Gastrocnemius medialis (tissue), 4 donors: ENCODE data around the gene EP400. TPM values are rescaled to one million over a fixed set of nuclear protein-coding genes. Genes with fewer than 3 reads are reported as not detected.

Source experiments
- ATAC-seq, 2 donors: fragments of 150-250 bp; one replicate each; pipeline ENCODE4 v1.9.1; 2016
- DNase-seq, 2 donors: peaks; one replicate each; pipeline ENCODE4 v3.0.0-alpha.2; 2019
- H3K27ac ChIP-seq, 4 donors: fragments of 200-600 bp; sonication (generic); 1 replicate in 1 of 4; 2 replicates in 3 of 4; pipeline ENCODE4 v1.5.1; 2016 to 2018; ENCODE audit warnings: mild to moderate bottlenecking in 2 of 4, moderate library complexity in 1 of 4
- H3K27me3 ChIP-seq, 3 donors: fragments of 200-600 bp; sonication (generic) in 2 of 3; 1 replicate in 1 of 3; 2 replicates in 2 of 3; pipeline versions ENCODE4 v1.5.1 to v1.6.0; 2016 to 2019; ENCODE audit warnings: mild to moderate bottlenecking in 1 of 3, moderate library complexity in 1 of 3
- H3K36me3 ChIP-seq, 2 donors: fragments of 200-600 bp; sonication (generic) in 1 of 2; one replicate each; pipeline ENCODE4 v1.5.1; 2017 to 2018
- H3K4me1 ChIP-seq, 2 donors: fragments of 200-600 bp; sonication (generic) in 1 of 2; one replicate each; pipeline ENCODE4 v1.5.1; 2016 to 2017; ENCODE audit warnings: mild to moderate bottlenecking in 2 of 2
- H3K4me3 ChIP-seq, 4 donors: fragments of 200-600 bp; sonication (generic) in 3 of 4; 1 replicate in 1 of 4; 2 replicates in 3 of 4; pipeline ENCODE4 v1.5.1; 2016 to 2019; ENCODE audit warnings: mild to moderate bottlenecking in 2 of 4
- H3K9me3 ChIP-seq, 3 donors: fragments of 200-600 bp; sonication (generic) in 2 of 3; 1 replicate in 1 of 3; 2 replicates in 2 of 3; pipeline ENCODE4 v1.5.1; 2016 to 2019
- POLR2A ChIP-seq, 2 donors: fragments of 450-650 bp; IDR thresholded peaks; one replicate each; pipeline ENCODE4 v1.6.1; 2017; ENCODE audit warnings: antibody characterized with exemption in 2 of 2, mild to moderate bottlenecking in 2 of 2, moderate library complexity in 2 of 2
- in situ Hi-C, 4 donors: fragments of 200-750 bp; cut with MboI; loops; one replicate each; pipeline versions ENCODE4 v1.15.0 to v1.8.0; 2017; ENCODE audit warnings: low sequenced_read_pairs in 4 of 4
- intact Hi-C: fragments of 100-400 bp; cut with DNase I; formaldehyde crosslinking; loops from one replicate; pipeline ENCODE4 v1.15.1; 2023; ENCODE audit warnings: low total_unique reads
- total RNA-seq, 4 donors: library from RNA; depleted of rRNA; stranded (reverse); fragments of >200 nt; gene quantifications; one replicate each; pipeline versions ENCODE4 v1.1.0 to v1.2.3, GENCODE V29; 2016
- TF ChIP-seq, protein P1 (sequence below), 5 experiments: fragments of 450-650 bp in 3 of 5; fragments of 200-600 bp in 2 of 5; sonication (generic) in 2 of 5; IDR thresholded peaks in 4 of 5; conservative IDR thresholded peaks in 1 of 5; 1 replicate in 4 of 5; 2 replicates in 1 of 5; pipeline ENCODE4 v1.5.1; 2016 to 2019; ENCODE audit warnings: antibody characterized with exemption in 5 of 5, mild to moderate bottlenecking in 3 of 5, moderate library complexity in 3 of 5

The EP400 gene
- total RNA-seq, 4 donors from 2014 or later, result 11.9 to 17.4 (median 15.0) TPM

DNA sequence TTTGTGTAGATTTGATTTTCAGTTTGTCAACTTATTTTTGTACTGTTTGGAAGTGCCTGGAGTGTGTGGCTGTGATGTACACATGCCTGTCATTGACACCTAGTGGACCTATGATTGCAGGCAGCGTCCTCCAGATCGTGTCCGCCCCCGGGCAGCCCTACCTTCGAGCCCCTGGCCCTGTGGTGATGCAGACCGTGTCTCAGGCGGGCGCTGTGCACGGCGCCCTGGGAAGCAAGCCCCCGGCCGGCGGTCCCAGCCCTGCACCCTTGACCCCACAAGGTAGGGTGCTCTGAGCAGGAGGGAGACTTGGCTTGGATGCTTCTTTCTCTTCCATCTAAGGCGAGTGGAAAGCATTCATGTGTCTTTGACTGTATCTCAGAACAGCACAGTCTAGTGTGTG, 75.8 kb downstream of the EP400 start:
- no peak for ATAC-seq
- H3K9me3 ChIP-seq, result no peaks in the 10 kb centered on the region
- intact Hi-C loops (no loop called here), in situ Hi-C loops (no loop called here)
- no peak for TF ChIP-seq POLR2A (IDR thresholded peaks at IDR 0.05)
- TF ChIP-seq, protein P1, sequence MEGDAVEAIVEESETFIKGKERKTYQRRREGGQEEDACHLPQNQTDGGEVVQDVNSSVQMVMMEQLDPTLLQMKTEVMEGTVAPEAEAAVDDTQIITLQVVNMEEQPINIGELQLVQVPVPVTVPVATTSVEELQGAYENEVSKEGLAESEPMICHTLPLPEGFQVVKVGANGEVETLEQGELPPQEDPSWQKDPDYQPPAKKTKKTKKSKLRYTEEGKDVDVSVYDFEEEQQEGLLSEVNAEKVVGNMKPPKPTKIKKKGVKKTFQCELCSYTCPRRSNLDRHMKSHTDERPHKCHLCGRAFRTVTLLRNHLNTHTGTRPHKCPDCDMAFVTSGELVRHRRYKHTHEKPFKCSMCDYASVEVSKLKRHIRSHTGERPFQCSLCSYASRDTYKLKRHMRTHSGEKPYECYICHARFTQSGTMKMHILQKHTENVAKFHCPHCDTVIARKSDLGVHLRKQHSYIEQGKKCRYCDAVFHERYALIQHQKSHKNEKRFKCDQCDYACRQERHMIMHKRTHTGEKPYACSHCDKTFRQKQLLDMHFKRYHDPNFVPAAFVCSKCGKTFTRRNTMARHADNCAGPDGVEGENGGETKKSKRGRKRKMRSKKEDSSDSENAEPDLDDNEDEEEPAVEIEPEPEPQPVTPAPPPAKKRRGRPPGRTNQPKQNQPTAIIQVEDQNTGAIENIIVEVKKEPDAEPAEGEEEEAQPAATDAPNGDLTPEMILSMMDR (IDR thresholded peaks at IDR 0.05 in 4 of 5, conservative IDR thresholded peaks at IDR 0.05 in 1 of 5), result no peak
- H3K36me3 ChIP-seq, result peaks cover 4 to 80% of the 10 kb centered on the region in 2 donors
- DNase-seq, result no peak
- no peak overlapping the region for H3K4me3 ChIP-seq
- no peaks in the 10 kb centered on the region for H3K27me3 ChIP-seq
- H3K27ac ChIP-seq, result no peak overlapping the region
- peaks cover 0 to 4% of the 10 kb centered on the region in 2 donors for H3K4me1 ChIP-seq

- H3K36me3 ChIP-seq, result peaks cover 4 to 80% of the 10 kb centered on the region in 2 donors
- no peaks in the 10 kb centered on the region for H3K27me3 ChIP-seq
- peaks cover 6 to 9% of the 10 kb centered on the region in 2 donors for H3K4me1 ChIP-seq
- H3K27ac ChIP-seq, result no peak overlapping the region
- no peak for TF ChIP-seq POLR2A (IDR thresholded peaks at IDR 0.05)
- TF ChIP-seq, protein P1 (IDR thresholded peaks at IDR 0.05 in 4 of 5, conservative IDR thresholded peaks at IDR 0.05 in 1 of 5), result no peak
- in situ Hi-C loops, result no loop called here
- ATAC-seq (no peak), DNase-seq (no peak)
- intact Hi-C loops, result no loop called here
- no peaks in the 10 kb centered on the region for H3K9me3 ChIP-seq
- H3K4me3 ChIP-seq, result no peak overlapping the region
Measured at GRCh38 chr12:132026061-132026795, 76.5 kb downstream of the EP400 start.

- intact Hi-C loops (no loop called here), in situ Hi-C loops (no loop called here)
- no peak overlapping the region for H3K4me3 ChIP-seq
- TF ChIP-seq, protein P1 (IDR thresholded peaks at IDR 0.05 in 4 of 5, conservative IDR thresholded peaks at IDR 0.05 in 1 of 5), result no peak
- no peak for TF ChIP-seq POLR2A (IDR thresholded peaks at IDR 0.05)
- DNase-seq (no peak), ATAC-seq (no peak)
- H3K4me1 ChIP-seq, result peaks cover 6 to 11% of the 10 kb centered on the region in 2 donors
- H3K27me3 ChIP-seq, result no peaks in the 10 kb centered on the region
- no peak overlapping the region for H3K27ac ChIP-seq
- peaks cover 4 to 83% of the 10 kb centered on the region in 2 donors for H3K36me3 ChIP-seq
- H3K9me3 ChIP-seq, result no peaks in the 10 kb centered on the region
Measured at GRCh38 chr12:132026796-132027500, 77.2 kb downstream of the EP400 start.

GRCh38 chr12:132027636-132028035, 77.9 kb downstream of the EP400 start:
- no peak for TF ChIP-seq POLR2A (IDR thresholded peaks at IDR 0.05)
- TF ChIP-seq, protein P1 (IDR thresholded peaks at IDR 0.05 in 4 of 5, conservative IDR thresholded peaks at IDR 0.05 in 1 of 5), result no peak
- in situ Hi-C loops, result no loop called here
- Histone ChIP-seq H3K4me1 (peaks cover 6 to 11% of the 10 kb centered on the region in 2 donors), H3K27me3 (no peaks in the 10 kb centered on the region), H3K9me3 (no peaks in the 10 kb centered on the region), H3K4me3 (no peak overlapping the region), H3K27ac (no peak overlapping the region), H3K36me3 (peaks cover 4 to 87% of the 10 kb centered on the region in 2 donors)
- ATAC-seq (no peak), DNase-seq (no peak)
- intact Hi-C loops, result no loop called here
